ENCODE measurements around the gene FGF12. TPM values are rescaled to one million over a fixed set of nuclear protein-coding genes. Genes with fewer than 3 reads are reported as not detected.

The FGF12 gene
- total and polyA plus RNA-seq, 2 donors (not counting 1 experiment from before 2014, with no cell fraction given), result 0.17 TPM; not detected in 1

DNA sequence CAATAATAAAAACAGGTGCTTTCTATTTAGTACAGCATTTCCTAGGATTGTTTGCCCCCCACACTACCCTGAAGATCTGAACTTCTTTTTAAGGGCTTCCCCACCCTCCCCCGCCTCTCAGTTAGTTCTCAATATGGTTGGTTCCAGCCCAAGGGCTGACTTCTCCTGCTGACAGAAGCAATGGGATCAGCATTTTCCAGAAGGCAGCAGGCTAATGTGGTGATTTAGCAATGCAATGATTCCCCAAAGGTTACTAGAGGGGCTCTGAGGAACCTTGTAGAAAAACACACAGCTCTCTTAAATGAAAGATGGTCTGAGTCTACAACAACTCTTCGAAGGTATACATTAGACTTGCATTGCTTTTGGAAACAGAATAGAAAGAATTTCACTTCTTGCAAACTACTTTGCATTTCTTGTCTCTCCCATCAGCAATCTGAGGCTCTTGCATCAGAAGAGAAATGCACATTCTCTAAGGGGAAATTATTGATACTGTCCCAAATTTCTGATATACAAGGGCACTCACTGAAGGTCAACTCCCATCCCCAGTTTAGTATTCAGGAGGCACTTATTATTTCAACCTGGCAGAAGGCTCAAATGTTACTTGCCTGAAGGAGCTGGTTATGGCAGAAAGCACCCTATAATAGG, 30.3 kb downstream of the FGF12 start:
- H3K4me1 ChIP-seq (ENCODE audit: control insufficient read depth, extremely low read depth, insufficient read depth, low read length), result no peaks in the 10 kb centered on the region
- no peaks in the 10 kb centered on the region for H3K79me2 ChIP-seq (ENCODE audit: control insufficient read depth, insufficient read depth, low read length)
- H3K9me3 ChIP-seq (ENCODE audit: control insufficient read depth, insufficient read depth, low read depth, low read length), result no peaks in the 10 kb centered on the region
- DNase-seq (ENCODE audit: low read depth in 2 of 2), result no peak
- H3K36me3 ChIP-seq (ENCODE audit: control insufficient read depth, insufficient read depth, low read length), result no peaks in the 10 kb centered on the region
- H3K27ac ChIP-seq (ENCODE audit: insufficient read depth, low read length), result no peak overlapping the region
- no peak overlapping the region for H2AFZ ChIP-seq (ENCODE audit: low read length)
- no peaks in the 10 kb centered on the region for H3K27me3 ChIP-seq (ENCODE audit: control insufficient read depth, insufficient read depth, low read length)
- H3K4me2 ChIP-seq (ENCODE audit: extremely low read depth, insufficient read depth, low read length), result no peak overlapping the region
- TF ChIP-seq, protein P1, sequence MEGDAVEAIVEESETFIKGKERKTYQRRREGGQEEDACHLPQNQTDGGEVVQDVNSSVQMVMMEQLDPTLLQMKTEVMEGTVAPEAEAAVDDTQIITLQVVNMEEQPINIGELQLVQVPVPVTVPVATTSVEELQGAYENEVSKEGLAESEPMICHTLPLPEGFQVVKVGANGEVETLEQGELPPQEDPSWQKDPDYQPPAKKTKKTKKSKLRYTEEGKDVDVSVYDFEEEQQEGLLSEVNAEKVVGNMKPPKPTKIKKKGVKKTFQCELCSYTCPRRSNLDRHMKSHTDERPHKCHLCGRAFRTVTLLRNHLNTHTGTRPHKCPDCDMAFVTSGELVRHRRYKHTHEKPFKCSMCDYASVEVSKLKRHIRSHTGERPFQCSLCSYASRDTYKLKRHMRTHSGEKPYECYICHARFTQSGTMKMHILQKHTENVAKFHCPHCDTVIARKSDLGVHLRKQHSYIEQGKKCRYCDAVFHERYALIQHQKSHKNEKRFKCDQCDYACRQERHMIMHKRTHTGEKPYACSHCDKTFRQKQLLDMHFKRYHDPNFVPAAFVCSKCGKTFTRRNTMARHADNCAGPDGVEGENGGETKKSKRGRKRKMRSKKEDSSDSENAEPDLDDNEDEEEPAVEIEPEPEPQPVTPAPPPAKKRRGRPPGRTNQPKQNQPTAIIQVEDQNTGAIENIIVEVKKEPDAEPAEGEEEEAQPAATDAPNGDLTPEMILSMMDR (conservative IDR thresholded peaks at IDR 0.05 in 1 of 2, IDR thresholded peaks at IDR 0.05 in 1 of 2; ENCODE audit: low read depth in 1 of 2, low read length in 2 of 2), result no peak
- TF ChIP-seq EZH2 (IDR thresholded peaks at IDR 0.05; ENCODE audit: low read length, missing control alignments), result no peak
- H3K9ac ChIP-seq (ENCODE audit: insufficient read depth, low read length), result no peak overlapping the region
- H4K20me1 ChIP-seq (ENCODE audit: control insufficient read depth, extremely low read depth, insufficient read depth, low read length), result no peaks in the 10 kb centered on the region
- no peak overlapping the region for H3K4me3 ChIP-seq (replicated peaks in 1 of 4; ENCODE audit: control extremely low read depth in 1 of 4, insufficient read depth in 1 of 4, low read depth in 3 of 4, low read length in 4 of 4)

DNA sequence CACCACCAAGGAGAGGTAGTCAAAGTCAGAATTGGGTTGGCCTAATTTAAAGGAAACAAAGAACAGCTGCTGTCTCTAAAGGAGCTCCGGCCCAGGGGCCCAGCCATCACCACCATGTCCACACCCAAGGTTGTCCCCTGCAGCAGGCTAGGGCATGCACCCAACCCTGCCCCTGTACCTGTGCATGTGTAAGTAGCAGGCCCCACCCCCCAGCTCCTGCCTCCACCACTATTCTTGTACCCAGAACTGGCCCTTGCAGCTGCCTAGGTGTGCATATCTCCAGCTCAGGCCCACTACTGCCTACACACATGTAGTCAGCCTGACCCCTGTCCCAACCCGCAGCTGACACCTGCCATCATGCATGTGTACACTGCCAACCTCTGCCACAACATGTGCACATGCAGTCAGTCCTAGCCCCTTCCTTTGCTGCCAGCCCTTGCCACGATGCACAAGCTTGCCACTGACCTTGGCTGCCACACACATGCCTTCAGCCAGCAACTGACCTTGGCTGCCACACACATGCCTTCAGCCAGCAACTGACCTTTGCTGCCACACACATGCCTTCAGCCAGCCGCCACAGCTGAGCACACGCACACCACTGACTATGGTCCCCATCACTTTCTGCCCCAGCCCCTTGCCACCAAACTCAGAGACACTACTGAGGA, 39.7 kb downstream of the FGF12 start:
- Histone ChIP-seq H3K36me3 (ENCODE audit: control insufficient read depth, insufficient read depth, low read length) (no peaks in the 10 kb centered on the region), H3K9me3 (ENCODE audit: control insufficient read depth, insufficient read depth, low read depth, low read length) (no peaks in the 10 kb centered on the region), H4K20me1 (ENCODE audit: control insufficient read depth, extremely low read depth, insufficient read depth, low read length) (no peaks in the 10 kb centered on the region), H3K4me2 (ENCODE audit: extremely low read depth, insufficient read depth, low read length) (no peak overlapping the region), H3K4me1 (ENCODE audit: control insufficient read depth, extremely low read depth, insufficient read depth, low read length) (no peaks in the 10 kb centered on the region), H2AFZ (ENCODE audit: low read length) (no peak overlapping the region), H3K4me3 (replicated peaks in 1 of 4; ENCODE audit: control extremely low read depth in 1 of 4, insufficient read depth in 1 of 4, low read depth in 3 of 4, low read length in 4 of 4) (no peak overlapping the region), H3K79me2 (ENCODE audit: control insufficient read depth, insufficient read depth, low read length) (no peaks in the 10 kb centered on the region), H3K27me3 (ENCODE audit: control insufficient read depth, insufficient read depth, low read length) (no peaks in the 10 kb centered on the region), H3K9ac (ENCODE audit: insufficient read depth, low read length) (no peak overlapping the region), H3K27ac (ENCODE audit: insufficient read depth, low read length) (no peak overlapping the region)
- no peak for DNase-seq (ENCODE audit: low read depth in 2 of 2)
- TF ChIP-seq, protein P1 (conservative IDR thresholded peaks at IDR 0.05 in 1 of 2, IDR thresholded peaks at IDR 0.05 in 1 of 2; ENCODE audit: low read depth in 1 of 2, low read length in 2 of 2), result no peak
- no peak for TF ChIP-seq EZH2 (IDR thresholded peaks at IDR 0.05; ENCODE audit: low read length, missing control alignments)

DNA sequence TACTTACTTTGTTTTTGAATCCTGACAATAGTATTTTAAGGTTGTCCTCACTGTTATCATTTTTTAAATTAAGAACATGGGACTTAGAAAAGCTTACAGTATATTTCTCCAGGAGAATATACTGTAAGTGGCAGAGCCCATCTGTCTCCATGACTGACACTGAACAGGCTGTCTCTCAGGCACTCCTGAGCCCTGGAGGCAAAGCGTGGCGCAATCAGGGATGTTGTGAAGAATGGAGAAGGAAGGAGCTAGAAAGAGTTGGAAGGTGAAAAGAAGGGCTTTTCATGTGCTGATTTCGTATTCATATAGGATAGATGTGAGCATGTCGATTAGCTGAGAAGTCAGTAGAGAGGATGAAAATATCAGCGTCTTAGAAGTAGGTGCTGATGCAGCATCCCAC, 41.5 kb downstream of the FGF12 start:
- H3K4me1 ChIP-seq (ENCODE audit: control insufficient read depth, extremely low read depth, insufficient read depth, low read length), result no peaks in the 10 kb centered on the region
- no peaks in the 10 kb centered on the region for H3K27me3 ChIP-seq (ENCODE audit: control insufficient read depth, insufficient read depth, low read length)
- H3K27ac ChIP-seq (ENCODE audit: insufficient read depth, low read length), result no peak overlapping the region
- no peaks in the 10 kb centered on the region for H3K36me3 ChIP-seq (ENCODE audit: control insufficient read depth, insufficient read depth, low read length)
- TF ChIP-seq, protein P1 (conservative IDR thresholded peaks at IDR 0.05 in 1 of 2, IDR thresholded peaks at IDR 0.05 in 1 of 2; ENCODE audit: low read depth in 1 of 2, low read length in 2 of 2), result no peak
- TF ChIP-seq EZH2 (IDR thresholded peaks at IDR 0.05; ENCODE audit: low read length, missing control alignments), result no peak
- H3K79me2 ChIP-seq (ENCODE audit: control insufficient read depth, insufficient read depth, low read length), result no peaks in the 10 kb centered on the region
- DNase-seq (ENCODE audit: low read depth in 2 of 2), result no peak
- no peak overlapping the region for H3K4me2 ChIP-seq (ENCODE audit: extremely low read depth, insufficient read depth, low read length)
- no peak overlapping the region for H3K9ac ChIP-seq (ENCODE audit: insufficient read depth, low read length)
- H2AFZ ChIP-seq (ENCODE audit: low read length), result no peak overlapping the region
- H3K4me3 ChIP-seq (replicated peaks in 1 of 4; ENCODE audit: control extremely low read depth in 1 of 4, insufficient read depth in 1 of 4, low read depth in 3 of 4, low read length in 4 of 4), result no peak overlapping the region
- H4K20me1 ChIP-seq (ENCODE audit: control insufficient read depth, extremely low read depth, insufficient read depth, low read length), result no peaks in the 10 kb centered on the region
- no peaks in the 10 kb centered on the region for H3K9me3 ChIP-seq (ENCODE audit: control insufficient read depth, insufficient read depth, low read depth, low read length)
